PC-9 (cell line): Measurements from ENCODE around the gene RHCE. TPM values are rescaled to one million over a fixed set of nuclear protein-coding genes. Genes with fewer than 3 reads are reported as not detected.

ENCODE experiments used
- BruUV-seq: library from RNA; stranded (reverse); fragments of 400-500 nt; replicated peaks from 2 replicates; lab custom pipeline; 2021; lab: Mats Ljungman, UMichigan
- CTCF ChIA-PET: fragments of 300-600 bp; sonication (Branson Sonifier 250); formaldehyde crosslinking; loops from one replicate; lab custom pipeline; 2022; ENCODE audit warnings: antibody characterized with exemption; lab: Charles Lee
- POLR2A ChIA-PET: fragments of 300-600 bp; sonication (Branson Sonifier 250); formaldehyde crosslinking; loops from one replicate; lab custom pipeline; 2022; ENCODE audit warnings: antibody characterized with exemption; ENCODE audit not compliant: unreplicated experiment; lab: Charles Lee
- DNase-seq, 2 experiments: peaks; one replicate each; pipeline versions ENCODE4 v3.0.0 to v3.0.0-alpha.2; 2015 to 2022; ENCODE audit warnings: mixed read lengths in 1 of 2
- H2AFZ ChIP-seq: fragments of 200-600 bp; sonication (generic); 2 replicates; pipeline ENCODE4 v1.8.1; 2017; ENCODE audit warnings: antibody characterized with exemption
- H3F3A ChIP-seq: fragments of 200-600 bp; sonication (generic); 2 replicates; pipeline ENCODE4 v1.8.1; 2017; ENCODE audit warnings: antibody characterized with exemption, mild to moderate bottlenecking, low read depth; ENCODE audit not compliant: insufficient read depth
- H3K27ac ChIP-seq: fragments of 200-600 bp; sonication (generic); 2 replicates; pipeline ENCODE4 v1.6.1; 2016; ENCODE audit warnings: mixed run types
- H3K27me3 ChIP-seq: fragments of 200-600 bp; sonication (generic); 2 replicates; pipeline ENCODE4 v1.6.1; 2016; ENCODE audit warnings: low read depth, mixed run types; ENCODE audit not compliant: insufficient read depth
- H3K36me3 ChIP-seq: fragments of 200-600 bp; sonication (generic); 2 replicates; pipeline ENCODE4 v1.6.1; 2016; ENCODE audit warnings: low read depth, mixed run types
- H3K4me1 ChIP-seq: fragments of 200-600 bp; sonication (generic); replicated peaks from 2 replicates; pipeline ENCODE4 v1.6.1; 2016; ENCODE audit warnings: mixed run types; ENCODE audit not compliant: insufficient read depth
- H3K4me2 ChIP-seq: fragments of 200-600 bp; sonication (generic); 2 replicates; pipeline ENCODE4 v1.6.1; 2017; ENCODE audit warnings: mixed run types
- H3K4me3 ChIP-seq: fragments of 200-600 bp; sonication (generic); 2 replicates; pipeline ENCODE4 v1.6.1; 2016; ENCODE audit warnings: mixed run types
- H3K79me2 ChIP-seq: fragments of 200-600 bp; sonication (generic); 2 replicates; pipeline ENCODE4 v1.6.1; 2017; ENCODE audit warnings: low read depth, mixed run types
- H3K9me2 ChIP-seq: fragments of 200-600 bp; sonication (generic); 2 replicates; pipeline ENCODE4 v1.8.1; 2017; ENCODE audit warnings: mild to moderate bottlenecking; ENCODE audit not compliant: insufficient read depth
- H3K9me3 ChIP-seq: fragments of 200-600 bp; sonication (generic); 2 replicates; pipeline ENCODE4 v1.8.1; 2016; ENCODE audit warnings: low read depth; ENCODE audit not compliant: insufficient read depth
- H4K20me1 ChIP-seq: fragments of 200-600 bp; sonication (generic); 2 replicates; pipeline ENCODE4 v1.8.1; 2017; ENCODE audit not compliant: insufficient read depth
- CTCF ChIP-seq: fragments of 200-600 bp; sonication (generic); conservative IDR thresholded peaks from 2 replicates; pipeline ENCODE4 v1.6.1; 2017; ENCODE audit warnings: mixed run types, antibody characterized with exemption, mild to moderate bottlenecking, moderate library complexity
- EZH2 ChIP-seq: fragments of 200-600 bp; sonication (generic); IDR thresholded peaks from 2 replicates; pipeline ENCODE4 v1.8.0; 2017; ENCODE audit warnings: antibody characterized with exemption, low read depth
- intact Hi-C: fragments of 100-400 bp; cut with micrococcal nuclease; formaldehyde crosslinking; loops from one replicate; pipeline ENCODE4 v1.10.0; 2022; ENCODE audit not compliant: unreplicated experiment
- total RNA-seq: library from RNA; stranded (reverse); gene quantifications from 2 replicates; pipeline ENCODE4 v1.2.3, GENCODE V29; 2021

Gene RHCE
- total RNA-seq, 1 experiment from 2014 or later, result 0.22 TPM

GRCh38 chr1:25442178-25442577, 21.6 kb upstream of the RHCE start:
- no peaks in the 10 kb centered on the region for H3K36me3 ChIP-seq
- no peaks in the 10 kb centered on the region for H3K79me2 ChIP-seq
- no peak overlapping the region for H2AFZ ChIP-seq
- H3F3A ChIP-seq, result no peaks in the 10 kb centered on the region
- no peaks in the 10 kb centered on the region for H3K9me2 ChIP-seq
- H3K4me2 ChIP-seq, result no peak overlapping the region
- no peak for DNase-seq
- H3K4me3 ChIP-seq, result no peak overlapping the region
- H3K27me3 ChIP-seq, result no peaks in the 10 kb centered on the region
- no TSS peak for BruUV-seq
- no peak overlapping the region for H3K27ac ChIP-seq
- intact Hi-C loops, result no loop called here
- no peaks in the 10 kb centered on the region for H4K20me1 ChIP-seq
- H3K9me3 ChIP-seq, result no peaks in the 10 kb centered on the region
- POLR2A ChIA-PET, result interaction anchor here (0.6 kb wide), 1 partner anchor 99 kb away, joined by 6 read pairs; no protein-coding TSS in a partner anchor
- CTCF ChIA-PET, result no interaction called here
- TF ChIP-seq EZH2 (no peak), CTCF (0 out of 2 replicates have a peak, but pooled peaks have one; percentile 18)
- 0 out of 2 replicates have a peak, but pooled peaks cover 5% of the 10 kb centered on the region for H3K4me1 ChIP-seq

- Histone ChIP-seq H3K9me3 (no peaks in the 10 kb centered on the region), H3K27ac (no peak overlapping the region), H2AFZ (no peak overlapping the region), H3K4me3 (no peak overlapping the region), H3K27me3 (no peaks in the 10 kb centered on the region), H3K36me3 (no peaks in the 10 kb centered on the region), H3K9me2 (no peaks in the 10 kb centered on the region), H3K79me2 (no peaks in the 10 kb centered on the region), H3K4me2 (no peak overlapping the region), H3F3A (no peaks in the 10 kb centered on the region; the same call in 1 of the 2 replicates), H3K4me1 (peaks cover 5% of the 10 kb centered on the region; the same call in 1 of the 2 replicates), H4K20me1 (no peaks in the 10 kb centered on the region)
- CTCF ChIA-PET, result no interaction called here
- no peak for TF ChIP-seq CTCF
- TF ChIP-seq EZH2, result no peak
- no peak for DNase-seq
- BruUV-seq, result no TSS peak
- POLR2A ChIA-PET, result no interaction called here
- intact Hi-C loops, result no loop called here
Observed at GRCh38 chr1:25439287-25439686, 18.7 kb upstream of the RHCE start.

GRCh38 chr1:25437672-25438071, 17.0 kb upstream of the RHCE start:
- DNase-seq, result no peak
- ChIA-PET CTCF (interaction anchor here (0.7 kb wide), 2 partner anchors 232 to 388 kb away, joined by 6 to 13 read pairs; no protein-coding TSS in a partner anchor), POLR2A (no interaction called here)
- Histone ChIP-seq H3K27me3 (no peaks in the 10 kb centered on the region), H3K9me3 (no peaks in the 10 kb centered on the region), H2AFZ (no peak overlapping the region), H3K4me1 (peaks cover under 1% of the 10 kb centered on the region; the same call in 1 of the 2 replicates), H3F3A (no peaks in the 10 kb centered on the region; the same call in 1 of the 2 replicates), H3K9me2 (no peaks in the 10 kb centered on the region), H3K4me3 (no peak overlapping the region), H3K79me2 (peaks cover 8% of the 10 kb centered on the region), H3K27ac (no peak overlapping the region), H4K20me1 (no peaks in the 10 kb centered on the region), H3K36me3 (no peaks in the 10 kb centered on the region), H3K4me2 (no peak overlapping the region)
- no peak for TF ChIP-seq CTCF
- TF ChIP-seq EZH2, result no peak
- BruUV-seq, result no TSS peak
- intact Hi-C loops, result no loop called here
